Measurements from ENCODE around the gene SEMA5A. TPM values are rescaled to one million over a fixed set of nuclear protein-coding genes. Genes with fewer than 3 reads are reported as not detected.

Gene SEMA5A
- total RNA-seq, 1 donor, result 42.3 TPM

- Histone ChIP-seq H3K27me3 (ENCODE audit: insufficient read depth, low read length) (no peaks in the 10 kb centered on the region), H3K4me1 (ENCODE audit: insufficient read depth, low read length) (peaks cover 14% of the 10 kb centered on the region), H3K36me3 (ENCODE audit: insufficient read depth, low read length) (peaks cover 12% of the 10 kb centered on the region), H3K27ac (ENCODE audit: low read depth, low read length) (no peak overlapping the region), H3K4me3 (ENCODE audit: insufficient read depth, low read length) (no peak overlapping the region), H3K79me2 (ENCODE audit: insufficient read depth, low read length) (no peaks in the 10 kb centered on the region), H4K20me1 (ENCODE audit: insufficient read depth, low read length) (no peaks in the 10 kb centered on the region), H2AFZ (ENCODE audit: low read length) (no peak overlapping the region), H3K9me3 (ENCODE audit: low read depth, low read length) (no peaks in the 10 kb centered on the region), H3K4me2 (ENCODE audit: insufficient read depth, low read length) (no peak overlapping the region)
- DNase-seq (ENCODE audit: insufficient read length, low spot score, missing footprints), result no peak
- TF ChIP-seq CTCF (IDR thresholded peaks at IDR 0.05; ENCODE audit: extremely low read depth, low read depth, low read length), result no peak
These were observed 503.6 kb downstream of the SEMA5A start for GRCh38 chr5:9042241-9042640.

DNA sequence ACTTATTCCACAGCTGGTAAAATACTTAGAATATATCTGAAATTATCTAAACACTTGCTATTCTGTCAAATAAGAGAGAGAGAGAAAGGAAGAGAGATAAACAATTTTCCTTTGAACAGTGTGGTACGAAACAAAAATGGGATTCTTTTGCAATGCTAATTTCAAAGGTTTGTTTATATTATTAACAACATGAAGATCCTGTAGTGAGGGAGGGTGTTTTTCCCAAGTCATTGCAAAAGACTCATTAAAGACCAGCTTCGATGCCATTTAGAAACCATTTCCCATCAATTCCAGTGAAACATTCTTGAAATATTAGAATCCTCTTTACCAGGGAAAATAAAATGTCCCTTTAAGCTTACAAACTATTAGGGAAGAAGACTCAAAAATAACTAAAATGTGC, 505.4 kb downstream of the SEMA5A start:
- H3K27me3 ChIP-seq (ENCODE audit: insufficient read depth, low read length), result no peaks in the 10 kb centered on the region

DNA sequence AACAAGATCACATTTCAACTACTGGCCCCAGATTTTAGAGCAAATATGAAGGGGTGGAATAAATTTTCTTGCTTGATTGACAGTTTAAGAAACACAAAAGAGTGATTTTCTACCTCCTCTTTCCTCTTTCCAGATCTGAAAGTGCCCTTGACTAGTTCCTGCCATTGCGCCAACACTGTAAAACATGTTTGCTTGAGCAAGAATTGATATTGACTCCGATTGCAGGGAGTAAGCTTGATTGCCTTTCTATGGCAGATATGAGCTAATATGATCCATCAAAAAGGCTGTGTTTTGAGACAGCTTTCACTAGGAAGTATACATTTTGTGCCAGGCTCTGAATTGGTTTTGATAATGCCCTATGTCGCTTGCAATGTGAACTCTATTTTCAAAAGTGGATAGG, 508.8 kb downstream of the SEMA5A start:
- H3K79me2 ChIP-seq (ENCODE audit: insufficient read depth, low read length), result no peaks in the 10 kb centered on the region
- no peak for DNase-seq (ENCODE audit: insufficient read length, low spot score, missing footprints)
- TF ChIP-seq CTCF (IDR thresholded peaks at IDR 0.05; ENCODE audit: extremely low read depth, low read depth, low read length), result no peak
- H3K9me3 ChIP-seq (ENCODE audit: low read depth, low read length), result no peaks in the 10 kb centered on the region
- no peak overlapping the region for H3K4me2 ChIP-seq (ENCODE audit: insufficient read depth, low read length)
- H3K4me3 ChIP-seq (ENCODE audit: insufficient read depth, low read length), result no peak overlapping the region
- no peaks in the 10 kb centered on the region for H4K20me1 ChIP-seq (ENCODE audit: insufficient read depth, low read length)
- no peaks in the 10 kb centered on the region for H3K36me3 ChIP-seq (ENCODE audit: insufficient read depth, low read length)
- H3K27ac ChIP-seq (ENCODE audit: low read depth, low read length), result no peak overlapping the region
- H3K27me3 ChIP-seq (ENCODE audit: insufficient read depth, low read length), result no peaks in the 10 kb centered on the region
- no peak overlapping the region for H2AFZ ChIP-seq (ENCODE audit: low read length)
- no peaks in the 10 kb centered on the region for H3K4me1 ChIP-seq (ENCODE audit: insufficient read depth, low read length)

More for the DNA sequence above, 505.4 kb downstream of the SEMA5A start:
- Histone ChIP-seq H4K20me1 (ENCODE audit: insufficient read depth, low read length) (no peaks in the 10 kb centered on the region), H3K36me3 (ENCODE audit: insufficient read depth, low read length) (peaks cover 12% of the 10 kb centered on the region), H3K27ac (ENCODE audit: low read depth, low read length) (no peak overlapping the region), H3K4me3 (ENCODE audit: insufficient read depth, low read length) (no peak overlapping the region), H3K4me2 (ENCODE audit: insufficient read depth, low read length) (no peak overlapping the region), H3K4me1 (ENCODE audit: insufficient read depth, low read length) (no peaks in the 10 kb centered on the region), H3K79me2 (ENCODE audit: insufficient read depth, low read length) (no peaks in the 10 kb centered on the region), H2AFZ (ENCODE audit: low read length) (no peak overlapping the region), H3K9me3 (ENCODE audit: low read depth, low read length) (no peaks in the 10 kb centered on the region)
- no peak for DNase-seq (ENCODE audit: insufficient read length, low spot score, missing footprints)
- no peak for TF ChIP-seq CTCF (IDR thresholded peaks at IDR 0.05; ENCODE audit: extremely low read depth, low read depth, low read length)

DNA sequence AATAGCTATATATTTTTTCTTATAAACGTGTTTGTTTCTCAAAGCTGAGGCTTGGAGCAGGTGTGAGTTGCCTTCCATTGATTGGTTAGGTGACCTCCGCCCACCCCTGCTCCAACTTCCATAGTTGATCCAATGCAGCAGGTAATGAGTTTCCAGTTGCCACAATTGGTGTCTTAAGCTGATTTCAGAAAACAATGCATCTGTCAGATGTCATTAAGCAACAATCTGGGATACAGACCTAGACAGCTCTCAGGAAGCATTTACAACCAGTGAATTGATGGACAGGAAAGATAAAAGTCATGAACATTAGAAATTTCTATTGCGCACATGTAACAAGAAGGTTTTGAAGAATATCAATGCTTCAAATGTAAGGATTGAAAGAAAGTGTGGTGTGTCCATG, 510.5 kb downstream of the SEMA5A start:
- no peaks in the 10 kb centered on the region for H3K79me2 ChIP-seq (ENCODE audit: insufficient read depth, low read length)
- no peak overlapping the region for H2AFZ ChIP-seq (ENCODE audit: low read length)
- H3K4me3 ChIP-seq (ENCODE audit: insufficient read depth, low read length), result no peak overlapping the region
- no peak overlapping the region for H3K27ac ChIP-seq (ENCODE audit: low read depth, low read length)
- no peak for TF ChIP-seq CTCF (IDR thresholded peaks at IDR 0.05; ENCODE audit: extremely low read depth, low read depth, low read length)
- H4K20me1 ChIP-seq (ENCODE audit: insufficient read depth, low read length), result no peaks in the 10 kb centered on the region
- H3K4me2 ChIP-seq (ENCODE audit: insufficient read depth, low read length), result no peak overlapping the region
- no peaks in the 10 kb centered on the region for H3K4me1 ChIP-seq (ENCODE audit: insufficient read depth, low read length)
- DNase-seq (ENCODE audit: insufficient read length, low spot score, missing footprints), result no peak
- no peaks in the 10 kb centered on the region for H3K36me3 ChIP-seq (ENCODE audit: insufficient read depth, low read length)
- no peaks in the 10 kb centered on the region for H3K27me3 ChIP-seq (ENCODE audit: insufficient read depth, low read length)
- H3K9me3 ChIP-seq (ENCODE audit: low read depth, low read length), result no peaks in the 10 kb centered on the region

Data from osteoblast (primary cell).